ENCODE measurements around the gene PIGW.
"Not testable (repeated sequence)": the region's sequence is repeated elsewhere in the genome, so short reads cannot be mapped to it uniquely, and the experiment has no call there.

PIGW gene

DNA sequence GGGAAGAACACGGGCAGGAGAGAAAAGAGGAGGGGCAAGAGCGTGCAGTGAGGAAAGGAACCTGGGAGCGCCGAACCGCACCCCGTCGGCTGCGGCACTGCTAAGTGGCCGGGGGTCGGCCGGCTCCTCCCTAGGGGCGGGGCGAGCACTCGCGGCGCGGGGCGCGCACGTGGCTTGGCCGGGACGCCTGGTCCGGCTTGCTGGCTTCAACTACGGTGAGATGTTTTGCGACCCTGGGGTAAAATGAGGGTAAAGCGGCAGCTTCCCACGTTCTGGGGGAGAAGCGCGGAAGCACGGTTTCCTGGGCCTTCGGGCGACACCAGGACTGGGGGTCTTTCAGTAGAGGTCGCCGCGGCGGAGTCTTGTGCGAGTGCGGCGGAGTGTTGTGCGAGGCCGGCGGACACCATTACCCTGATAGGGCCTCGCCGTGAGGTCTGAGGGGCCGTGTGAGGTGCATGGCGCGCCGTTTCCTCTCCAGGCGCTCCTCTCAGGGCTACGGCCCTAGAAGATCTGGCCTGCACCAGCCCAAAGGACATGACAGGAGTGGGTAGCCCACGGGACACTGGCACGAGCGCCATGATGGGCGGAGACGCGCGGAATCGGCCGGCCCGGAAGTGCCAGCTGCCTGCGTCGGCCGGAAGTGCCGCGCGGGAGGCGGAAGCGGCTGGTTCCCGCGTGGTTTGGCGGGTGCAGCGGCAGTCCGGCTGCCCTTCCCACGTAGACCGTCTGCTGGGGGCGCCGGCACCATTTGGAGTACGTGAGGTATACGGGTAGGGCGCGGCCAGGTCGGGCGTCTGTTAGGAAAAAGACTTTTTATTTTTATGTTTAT lies at the start of gene PIGW, which contains the start of gene MYO19:
PIGW (plus strand) TSS at position 148 of the 829 bp plus-strand sequence. CDS start 2,115 bp downstream, outside the sequence.
MYO19 (minus strand) TSS at position 29 of the 829 bp plus-strand sequence. CDS start 2,330 bp downstream, outside the sequence.
- peak; percentile 83 for DNase-seq (ENCODE audit: low spot score)

- no peak for DNase-seq (ENCODE audit: low spot score)
Observed at GRCh38 chr17:36485027-36485426, 49.8 kb upstream of the PIGW start.

DNA sequence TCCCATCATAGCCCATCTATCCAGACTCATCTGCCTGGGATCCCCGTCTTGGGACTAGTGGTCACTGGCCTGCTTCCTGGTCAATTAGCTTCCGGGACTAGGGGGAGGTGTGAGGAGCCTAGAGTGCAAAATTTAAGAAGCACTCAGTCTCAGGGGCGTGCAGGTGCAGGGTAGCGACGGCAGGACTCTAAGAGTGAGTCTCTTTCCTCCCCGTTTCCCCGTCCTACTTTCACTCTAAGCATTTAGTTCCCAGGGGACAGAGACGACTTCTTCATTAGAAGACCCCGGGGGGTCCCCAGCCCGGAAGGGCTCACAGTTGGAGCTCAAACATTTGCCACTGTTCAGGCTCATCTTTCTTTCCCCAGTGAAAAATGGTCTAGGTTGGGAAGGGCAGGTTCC lies 49.0 kb upstream of the PIGW start:
- DNase-seq (ENCODE audit: low spot score) = no peak

DNA sequence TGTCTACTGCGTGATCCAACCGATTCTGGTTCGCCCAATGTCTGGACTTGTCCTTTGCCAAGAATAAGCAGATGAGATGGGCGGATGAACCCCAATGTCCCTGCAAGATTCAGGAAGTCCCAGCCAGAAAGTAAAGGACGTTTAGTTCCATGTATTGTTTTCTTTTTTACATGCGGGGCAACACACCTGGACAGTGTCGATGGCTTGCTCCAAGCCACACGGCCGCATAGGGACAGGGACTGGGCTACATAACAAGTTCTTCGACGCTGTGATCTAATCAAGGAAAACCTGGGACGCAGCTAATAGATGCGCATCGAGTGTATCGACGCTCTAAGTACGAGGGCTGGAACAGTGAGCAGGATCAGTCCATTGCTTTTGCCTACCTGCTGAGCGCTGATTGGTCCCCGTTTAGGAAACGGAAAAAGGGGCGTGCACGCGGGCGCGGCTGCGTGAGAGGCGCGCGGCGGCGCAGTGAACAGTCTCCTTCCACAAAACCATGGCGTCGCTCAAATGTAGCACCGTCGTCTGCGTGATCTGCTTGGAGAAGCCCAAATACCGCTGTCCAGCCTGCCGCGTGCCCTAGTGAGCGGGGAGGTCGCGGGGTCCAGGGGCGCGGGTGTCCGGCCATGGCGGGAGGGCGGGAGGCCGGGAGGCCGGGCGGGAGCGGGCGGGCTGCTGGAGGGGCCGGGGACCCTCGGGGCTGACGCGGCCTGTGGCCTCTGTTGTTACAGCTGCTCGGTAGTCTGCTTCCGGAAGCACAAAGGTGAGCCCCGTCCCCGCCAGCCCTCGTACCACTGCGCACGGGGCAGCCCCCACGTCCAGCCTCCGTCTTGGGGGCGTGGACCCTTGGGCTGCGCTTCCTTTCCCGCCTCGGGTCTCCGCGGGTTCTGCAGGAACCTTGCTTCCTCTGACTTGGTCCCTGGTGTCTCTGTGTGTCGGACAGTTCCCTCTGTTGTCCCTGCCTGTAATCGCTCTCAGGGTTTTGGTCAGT lies 48.3 kb upstream of the PIGW start, which contains the start of gene ZNHIT3:
ZNHIT3 (plus strand) TSS at position 478 of the 991 bp plus-strand sequence; CDS start at position 497, 19 bp downstream.
- peak; percentile 97 for DNase-seq (ENCODE audit: low spot score)

- DNase-seq (ENCODE audit: low spot score) = no peak
Observed at GRCh38 chr17:36493956-36494355, 40.8 kb upstream of the PIGW start.

DNA sequence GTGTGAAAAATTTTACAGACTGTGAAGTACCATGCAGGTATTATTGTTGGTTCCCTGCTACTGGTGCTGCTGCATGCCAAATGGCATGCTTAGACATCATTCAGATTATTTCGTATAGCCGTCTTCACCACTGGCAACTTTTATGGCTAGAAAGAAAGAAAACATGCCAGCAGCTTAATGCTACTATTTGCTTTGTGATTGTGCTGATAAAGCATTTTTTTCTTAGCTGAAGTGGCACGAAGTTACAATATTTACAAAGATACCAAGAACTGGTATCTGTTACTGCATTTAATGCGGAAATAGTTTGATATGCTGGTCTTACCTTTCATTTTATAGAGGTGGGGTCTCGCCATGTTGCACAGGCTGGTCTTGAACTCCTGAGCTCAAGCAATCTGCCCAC lies 40.1 kb upstream of the PIGW start:
- no peak for DNase-seq (ENCODE audit: low spot score)

DNA sequence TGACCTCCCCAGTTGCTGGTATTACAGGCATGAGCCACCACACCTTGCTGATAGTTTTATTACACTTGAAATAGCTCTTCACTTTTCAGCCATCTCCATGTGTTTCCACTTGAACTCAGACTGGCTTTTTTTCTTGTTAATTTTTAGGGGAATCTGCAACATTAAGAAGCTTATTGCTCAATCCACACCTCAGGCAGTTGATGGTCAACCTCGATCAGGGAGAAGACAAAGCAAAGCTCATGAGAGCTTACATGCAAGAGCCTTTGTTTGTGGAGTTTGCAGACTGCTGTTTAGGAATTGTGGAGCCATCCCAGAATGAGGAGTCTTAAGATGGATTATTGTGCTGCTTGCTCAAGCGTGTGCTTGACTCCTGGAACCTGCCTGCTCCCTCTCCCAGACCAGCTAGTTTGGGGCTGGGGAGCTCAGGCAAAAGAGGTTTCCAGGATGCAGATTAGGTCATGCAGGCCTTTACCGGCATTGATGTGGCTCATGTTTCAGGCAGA lies 39.7 kb upstream of the PIGW start:
- no peak for DNase-seq (ENCODE audit: low spot score)

- DNase-seq (ENCODE audit: low spot score) = peak; percentile 16
Observed at GRCh38 chr17:36496018-36496789, 38.6 kb upstream of the PIGW start.

DNA sequence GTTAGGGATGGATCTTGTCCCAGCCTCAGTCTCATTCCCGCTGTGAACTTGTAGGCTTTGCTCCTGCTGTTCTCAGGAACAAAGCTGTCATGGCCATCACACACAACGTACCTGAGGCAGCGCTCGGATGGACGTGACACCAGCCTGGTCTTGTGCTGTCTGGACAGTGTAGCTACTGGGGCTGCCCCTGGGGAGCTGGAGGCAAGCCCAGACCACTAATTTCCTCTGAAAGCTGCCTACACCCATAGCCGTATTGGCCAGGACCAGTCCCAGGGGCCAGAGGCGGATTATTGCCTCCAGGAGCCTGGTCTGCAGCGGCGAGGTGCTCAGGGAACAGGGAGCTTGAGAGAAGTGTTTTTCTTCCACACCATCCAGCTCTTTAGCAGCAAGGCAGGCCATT lies 36.6 kb upstream of the PIGW start:
- no peak for DNase-seq (ENCODE audit: low spot score)

GRCh38 chr17:36498560-36499300 lies 36.1 kb upstream of the PIGW start:
- no peak for DNase-seq (ENCODE audit: low spot score)

DNA sequence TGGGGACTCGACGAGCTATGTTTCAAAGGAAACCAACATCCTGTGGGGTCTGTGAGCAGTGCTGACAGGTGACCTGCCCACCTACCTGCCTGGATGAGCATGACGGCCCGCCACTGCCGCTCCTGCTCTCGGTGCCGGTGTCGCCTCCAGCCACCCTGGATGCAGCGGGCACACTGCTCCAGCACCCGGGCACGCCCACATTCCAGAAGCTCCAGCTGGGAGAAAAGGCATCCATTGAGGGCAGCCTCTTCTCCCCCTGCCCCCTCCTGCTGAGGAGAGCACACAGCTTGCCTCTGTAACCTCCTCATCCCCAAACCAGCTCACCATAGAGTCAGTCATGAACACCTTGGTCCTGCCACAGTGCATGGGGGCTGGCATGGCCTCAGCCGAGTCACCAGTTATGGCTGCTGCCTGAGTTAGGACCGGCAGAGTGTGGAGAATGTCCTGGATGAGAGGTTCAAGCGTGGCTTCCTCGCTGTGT lies 34.0 kb upstream of the PIGW start:
- no peak for DNase-seq (ENCODE audit: low spot score)

- no peak for DNase-seq (ENCODE audit: low spot score)
Observed at GRCh38 chr17:36501351-36501750, 33.4 kb upstream of the PIGW start.

GRCh38 chr17:36501963-36502362 lies 32.8 kb upstream of the PIGW start:
- no peak for DNase-seq (ENCODE audit: low spot score)

GRCh38 chr17:36503456-36504155 lies 31.2 kb upstream of the PIGW start:
- no peak for DNase-seq (ENCODE audit: low spot score)

DNA sequence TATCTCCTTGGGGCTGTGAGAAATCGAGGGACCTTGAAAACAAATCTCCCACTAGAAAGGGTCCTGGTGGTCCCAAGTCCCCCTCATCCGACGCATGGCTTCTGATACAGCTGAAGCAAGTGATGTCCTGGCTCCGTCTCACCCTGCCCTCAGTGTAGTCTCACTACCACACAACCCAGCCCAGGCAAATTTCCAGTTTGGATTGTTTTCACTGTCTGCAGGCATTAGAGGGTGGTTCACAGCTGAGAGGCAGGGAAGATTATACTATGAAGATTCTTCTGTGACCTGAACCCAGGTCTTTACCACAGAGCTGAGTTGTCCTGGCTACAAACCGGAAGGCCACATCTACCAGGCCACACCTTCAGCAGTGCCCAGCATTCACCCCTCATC lies 30.6 kb upstream of the PIGW start:
- no peak for DNase-seq (ENCODE audit: low spot score)

DNA sequence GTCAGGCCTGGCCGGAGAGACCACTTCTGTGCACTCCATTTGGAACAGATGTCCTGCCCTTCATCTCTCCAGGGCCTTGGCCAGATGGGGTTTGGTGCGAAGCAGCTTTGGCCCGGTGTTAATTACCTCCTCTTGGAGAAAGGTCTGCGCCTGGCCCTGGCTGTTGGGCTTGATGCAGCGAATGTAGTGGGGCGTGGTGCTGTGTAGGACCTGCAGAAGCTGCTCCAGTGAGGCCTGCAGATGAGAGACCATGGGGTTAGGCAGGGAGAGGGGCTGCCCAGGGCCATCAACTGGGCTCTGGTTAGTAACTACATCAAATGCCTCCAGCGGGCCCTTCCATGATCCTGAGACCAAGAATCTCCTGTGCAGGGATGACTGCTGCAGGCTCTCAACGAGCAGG lies 29.6 kb upstream of the PIGW start:
- DNase-seq (ENCODE audit: low spot score) = no peak

- DNase-seq (ENCODE audit: low spot score) = no peak
Observed at GRCh38 chr17:36506249-36506826, 28.4 kb upstream of the PIGW start.

DNA sequence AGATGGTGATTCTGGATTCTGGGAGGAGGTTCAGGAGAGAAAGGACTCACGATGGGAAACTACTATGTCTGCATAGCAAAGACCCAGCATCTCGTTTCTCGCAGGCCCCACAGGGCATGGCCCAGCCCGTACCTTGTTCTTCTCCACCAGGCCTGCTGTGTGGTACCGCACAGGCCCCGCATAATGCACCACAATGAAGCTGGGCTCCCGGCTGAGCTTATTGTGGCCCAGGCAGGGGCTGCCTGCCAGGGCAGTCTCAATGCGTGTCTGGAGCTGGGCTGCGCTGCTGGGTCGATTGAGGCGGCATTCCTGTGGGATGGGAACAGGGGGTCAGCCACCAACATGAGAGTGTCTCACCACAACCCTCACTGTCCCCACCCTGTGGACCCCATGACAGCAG lies 28.0 kb upstream of the PIGW start:
- DNase-seq (ENCODE audit: low spot score) = no peak

DNA sequence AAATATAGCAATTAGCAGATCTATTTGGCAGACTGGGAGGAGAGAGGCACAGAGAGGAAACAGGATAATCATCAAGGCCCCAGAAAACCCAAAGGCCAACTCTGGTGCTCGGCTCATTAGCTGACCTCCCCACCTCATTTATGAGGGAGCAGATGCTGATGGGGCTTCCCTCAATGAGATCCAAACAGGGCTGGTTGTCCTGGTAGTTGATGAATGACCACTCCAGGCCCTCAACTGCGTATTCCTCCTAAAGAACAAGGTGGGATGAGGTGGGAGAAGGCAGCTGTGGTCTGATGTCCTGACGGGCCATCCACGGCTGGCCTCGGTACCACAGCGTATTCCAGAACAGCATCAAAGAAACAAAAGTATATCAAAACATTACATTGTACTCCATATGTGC lies 27.5 kb upstream of the PIGW start:
- DNase-seq (ENCODE audit: low spot score) = no peak

- DNase-seq (ENCODE audit: low spot score) = not testable (repeated sequence)
Observed at GRCh38 chr17:36508439-36508838, 26.3 kb upstream of the PIGW start.
